ENCODE measurements around the gene RFTN1. TPM values are rescaled to one million over a fixed set of nuclear protein-coding genes. Genes with fewer than 3 reads are reported as not detected.

Gene RFTN1
- total RNA-seq, 2 experiments from 2014 or later: 81.8 to 152 TPM

DNA sequence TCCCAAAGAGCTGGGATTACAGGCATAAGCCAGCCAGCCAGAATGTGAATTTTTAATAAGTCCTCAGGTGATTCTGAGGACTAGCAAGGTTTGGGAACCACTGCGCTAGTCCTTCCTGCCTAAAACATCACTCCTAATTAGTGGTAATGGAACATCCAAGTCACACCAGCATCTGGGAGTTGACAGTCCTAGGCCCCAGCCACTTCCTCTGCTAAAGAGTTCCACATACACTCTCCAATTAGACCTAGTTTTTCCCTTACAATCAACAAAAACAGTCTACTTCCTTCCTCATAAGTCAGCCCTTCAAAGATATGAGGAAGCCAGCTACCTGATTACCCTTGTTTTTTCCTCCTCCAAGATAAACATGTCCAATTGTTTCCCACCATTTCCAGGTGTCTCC, 170.4 kb downstream of the RFTN1 start:
- no peaks in the 10 kb centered on the region for H4K20me1 ChIP-seq (ENCODE audit: insufficient read depth, low read length)
- no peak overlapping the region for H2AFZ ChIP-seq (ENCODE audit: low read length)
- no peak overlapping the region for H3K4me2 ChIP-seq (ENCODE audit: low read length)
- no TSS peak for BruUV-seq (replicated peaks)
- TF ChIP-seq, protein P1, sequence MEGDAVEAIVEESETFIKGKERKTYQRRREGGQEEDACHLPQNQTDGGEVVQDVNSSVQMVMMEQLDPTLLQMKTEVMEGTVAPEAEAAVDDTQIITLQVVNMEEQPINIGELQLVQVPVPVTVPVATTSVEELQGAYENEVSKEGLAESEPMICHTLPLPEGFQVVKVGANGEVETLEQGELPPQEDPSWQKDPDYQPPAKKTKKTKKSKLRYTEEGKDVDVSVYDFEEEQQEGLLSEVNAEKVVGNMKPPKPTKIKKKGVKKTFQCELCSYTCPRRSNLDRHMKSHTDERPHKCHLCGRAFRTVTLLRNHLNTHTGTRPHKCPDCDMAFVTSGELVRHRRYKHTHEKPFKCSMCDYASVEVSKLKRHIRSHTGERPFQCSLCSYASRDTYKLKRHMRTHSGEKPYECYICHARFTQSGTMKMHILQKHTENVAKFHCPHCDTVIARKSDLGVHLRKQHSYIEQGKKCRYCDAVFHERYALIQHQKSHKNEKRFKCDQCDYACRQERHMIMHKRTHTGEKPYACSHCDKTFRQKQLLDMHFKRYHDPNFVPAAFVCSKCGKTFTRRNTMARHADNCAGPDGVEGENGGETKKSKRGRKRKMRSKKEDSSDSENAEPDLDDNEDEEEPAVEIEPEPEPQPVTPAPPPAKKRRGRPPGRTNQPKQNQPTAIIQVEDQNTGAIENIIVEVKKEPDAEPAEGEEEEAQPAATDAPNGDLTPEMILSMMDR (conservative IDR thresholded peaks at IDR 0.05; ENCODE audit: low read length): no peak
- TF ChIP-seq EZH2phosphoT487 (IDR thresholded peaks at IDR 0.05; ENCODE audit: borderline replicate concordance, low read depth, low read length): no peak
- peaks cover 14% of the 10 kb centered on the region; the same call in 1 of the 2 replicates for H3K79me2 ChIP-seq (ENCODE audit: insufficient read depth, low read depth, low read length)
- no peak for DNase-seq (ENCODE audit: low spot score)
- H3K9me3 ChIP-seq (ENCODE audit: low read length): no peaks in the 10 kb centered on the region
- ChIA-PET POLR2A (interaction anchor here (0.6 to 0.7 kb wide), 2 partner anchors 11 to 69 kb away, joined by 3 read pairs; no protein-coding TSS in a partner anchor), CTCF (ENCODE audit: unreplicated experiment) (no interaction called here)
- H3K36me3 ChIP-seq (ENCODE audit: insufficient read depth, low read length): peaks cover 90% of the 10 kb centered on the region
- peaks cover 18% of the 10 kb centered on the region for H3K4me1 ChIP-seq (ENCODE audit: insufficient read depth, low read length, poor library complexity, severe bottlenecking)
- H3K4me3 ChIP-seq (ENCODE audit: low read depth, low read length, poor library complexity, severe bottlenecking): no peak overlapping the region
- no peaks in the 10 kb centered on the region for H3K9me2 ChIP-seq (ENCODE audit: insufficient read depth, low read length)
- intact Hi-C loops (cut with micrococcal nuclease; ENCODE audit: unreplicated experiment): no loop called here
- no peak overlapping the region for H3K27ac ChIP-seq (ENCODE audit: low read depth, low read length, poor library complexity, severe bottlenecking)

DNA sequence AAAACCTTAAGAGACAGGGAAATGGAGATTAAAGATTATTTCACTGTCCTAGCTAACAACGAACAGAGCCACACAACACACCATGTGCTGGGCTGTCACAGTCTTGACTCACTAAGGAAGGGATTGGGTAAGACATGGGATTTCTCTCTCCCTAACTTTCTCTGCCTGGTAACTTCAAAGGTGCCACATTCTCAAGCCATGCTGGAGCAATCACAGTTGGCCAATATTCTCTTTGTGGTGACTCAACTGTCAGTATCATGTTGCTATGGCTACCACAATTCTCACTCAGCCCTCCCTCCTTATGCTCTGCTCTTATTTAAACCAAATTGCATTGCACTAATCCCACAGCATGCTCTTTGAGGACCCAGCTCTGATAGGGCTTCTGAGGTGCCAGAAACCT, 174.5 kb downstream of the RFTN1 start:
- peaks cover 14% of the 10 kb centered on the region; the same call in 1 of the 2 replicates for H3K79me2 ChIP-seq (ENCODE audit: insufficient read depth, low read depth, low read length)
- DNase-seq (ENCODE audit: low spot score): no peak
- no TSS peak for BruUV-seq (replicated peaks)
- H3K4me1 ChIP-seq (ENCODE audit: insufficient read depth, low read length, poor library complexity, severe bottlenecking): peaks cover 20% of the 10 kb centered on the region
- H3K36me3 ChIP-seq (ENCODE audit: insufficient read depth, low read length): peaks cover 87% of the 10 kb centered on the region
- H3K27ac ChIP-seq (ENCODE audit: low read depth, low read length, poor library complexity, severe bottlenecking): no peak overlapping the region
- no peaks in the 10 kb centered on the region for H3K9me2 ChIP-seq (ENCODE audit: insufficient read depth, low read length)
- no peaks in the 10 kb centered on the region for H4K20me1 ChIP-seq (ENCODE audit: insufficient read depth, low read length)
- CTCF ChIA-PET (ENCODE audit: unreplicated experiment): no interaction called here
- no peak overlapping the region for H3K4me3 ChIP-seq (ENCODE audit: low read depth, low read length, poor library complexity, severe bottlenecking)
- TF ChIP-seq, protein P1 (conservative IDR thresholded peaks at IDR 0.05; ENCODE audit: low read length): no peak
- TF ChIP-seq EZH2phosphoT487 (IDR thresholded peaks at IDR 0.05; ENCODE audit: borderline replicate concordance, low read depth, low read length): no peak
- no peak overlapping the region for H3K4me2 ChIP-seq (ENCODE audit: low read length)
- H2AFZ ChIP-seq (ENCODE audit: low read length): no peak overlapping the region
- intact Hi-C loops (cut with micrococcal nuclease; ENCODE audit: unreplicated experiment): no loop called here
- H3K9me3 ChIP-seq (ENCODE audit: low read length): no peaks in the 10 kb centered on the region
- POLR2A ChIA-PET: interaction anchor here (0.9 to 1.1 kb wide), 3 partner anchors 9 to 21 kb away, joined by 3 read pairs; no protein-coding TSS in a partner anchor

DNA sequence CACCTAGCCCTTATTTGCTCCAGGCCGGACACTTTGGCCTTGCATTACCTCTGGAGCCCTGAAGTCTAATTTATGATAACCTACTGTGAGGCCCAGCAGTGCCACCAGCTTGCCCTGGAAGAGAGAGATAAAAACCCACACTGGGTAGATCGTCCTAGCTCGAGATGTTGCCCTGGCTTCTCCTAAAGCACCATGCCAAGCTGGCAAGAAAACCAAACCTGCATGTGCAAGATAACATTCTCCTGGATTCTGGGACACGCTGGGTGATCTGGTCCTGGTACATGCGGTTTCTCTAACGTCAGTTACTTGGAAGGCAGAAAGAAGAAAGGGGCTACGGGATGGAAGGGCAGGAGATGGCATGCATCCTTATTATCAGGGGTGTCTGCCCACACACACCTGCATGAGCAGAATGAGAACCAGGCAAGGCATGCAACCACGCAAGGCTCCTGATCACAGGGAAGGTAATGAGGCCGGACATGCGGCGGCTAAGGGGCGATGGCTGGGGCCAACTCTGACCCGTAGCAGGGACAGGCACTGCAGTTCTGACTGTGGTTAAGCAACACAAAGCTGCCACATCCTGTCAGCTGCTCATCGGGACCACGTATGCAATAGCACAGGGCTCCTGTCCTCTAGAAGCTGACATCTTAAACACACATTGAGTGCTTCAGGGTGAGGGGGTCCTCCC, 175.5 kb downstream of the RFTN1 start:
- Histone ChIP-seq H3K79me2 (ENCODE audit: insufficient read depth, low read depth, low read length) (peaks cover 14% of the 10 kb centered on the region; the same call in 1 of the 2 replicates), H3K4me1 (ENCODE audit: insufficient read depth, low read length, poor library complexity, severe bottlenecking) (peaks cover 20% of the 10 kb centered on the region), H2AFZ (ENCODE audit: low read length) (no peak overlapping the region), H3K4me2 (ENCODE audit: low read length) (no peak overlapping the region), H3K4me3 (ENCODE audit: low read depth, low read length, poor library complexity, severe bottlenecking) (no peak overlapping the region), H3K9me2 (ENCODE audit: insufficient read depth, low read length) (no peaks in the 10 kb centered on the region), H3K36me3 (ENCODE audit: insufficient read depth, low read length) (peaks cover 87% of the 10 kb centered on the region), H3K9me3 (ENCODE audit: low read length) (no peaks in the 10 kb centered on the region), H3K27ac (ENCODE audit: low read depth, low read length, poor library complexity, severe bottlenecking) (peak overlapping the region; percentile 20), H4K20me1 (ENCODE audit: insufficient read depth, low read length) (no peaks in the 10 kb centered on the region)
- no TSS peak for BruUV-seq (replicated peaks)
- TF ChIP-seq EZH2phosphoT487 (IDR thresholded peaks at IDR 0.05; ENCODE audit: borderline replicate concordance, low read depth, low read length): no peak
- TF ChIP-seq, protein P1 (conservative IDR thresholded peaks at IDR 0.05; ENCODE audit: low read length): no peak
- CTCF ChIA-PET (ENCODE audit: unreplicated experiment): interaction anchor here (1.0 kb wide), 1 partner anchor 183 kb away, joined by 4 read pairs; no protein-coding TSS in a partner anchor
- POLR2A ChIA-PET: interaction anchor here (0.9 to 1.1 kb wide), 4 partner anchors 10 to 24 kb away, joined by 3 read pairs; no protein-coding TSS in a partner anchor
- peak; percentile 59 for DNase-seq (ENCODE audit: low spot score)
- intact Hi-C loops (cut with micrococcal nuclease; ENCODE audit: unreplicated experiment): no loop called here

Data from OCI-LY7 (cell line).